Measurements from ENCODE around the gene WNT3A. TPM values are rescaled to one million over a fixed set of nuclear protein-coding genes. Genes with fewer than 3 reads are reported as not detected.

The WNT3A gene, protein sequence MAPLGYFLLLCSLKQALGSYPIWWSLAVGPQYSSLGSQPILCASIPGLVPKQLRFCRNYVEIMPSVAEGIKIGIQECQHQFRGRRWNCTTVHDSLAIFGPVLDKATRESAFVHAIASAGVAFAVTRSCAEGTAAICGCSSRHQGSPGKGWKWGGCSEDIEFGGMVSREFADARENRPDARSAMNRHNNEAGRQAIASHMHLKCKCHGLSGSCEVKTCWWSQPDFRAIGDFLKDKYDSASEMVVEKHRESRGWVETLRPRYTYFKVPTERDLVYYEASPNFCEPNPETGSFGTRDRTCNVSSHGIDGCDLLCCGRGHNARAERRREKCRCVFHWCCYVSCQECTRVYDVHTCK
- 0.02 to 0.03 TPM in 2 of 5 replicates, not detected in the others for total RNA-seq (2022; extraction: Qiagen RNA extraction)

GRCh38 chr1:228006786-228007048 lies at the start of gene WNT3A:
Gene WNT3A (plus strand): TSS chr1:228006998. CDS start chr1:228007129, 131 bp downstream.

DNA sequence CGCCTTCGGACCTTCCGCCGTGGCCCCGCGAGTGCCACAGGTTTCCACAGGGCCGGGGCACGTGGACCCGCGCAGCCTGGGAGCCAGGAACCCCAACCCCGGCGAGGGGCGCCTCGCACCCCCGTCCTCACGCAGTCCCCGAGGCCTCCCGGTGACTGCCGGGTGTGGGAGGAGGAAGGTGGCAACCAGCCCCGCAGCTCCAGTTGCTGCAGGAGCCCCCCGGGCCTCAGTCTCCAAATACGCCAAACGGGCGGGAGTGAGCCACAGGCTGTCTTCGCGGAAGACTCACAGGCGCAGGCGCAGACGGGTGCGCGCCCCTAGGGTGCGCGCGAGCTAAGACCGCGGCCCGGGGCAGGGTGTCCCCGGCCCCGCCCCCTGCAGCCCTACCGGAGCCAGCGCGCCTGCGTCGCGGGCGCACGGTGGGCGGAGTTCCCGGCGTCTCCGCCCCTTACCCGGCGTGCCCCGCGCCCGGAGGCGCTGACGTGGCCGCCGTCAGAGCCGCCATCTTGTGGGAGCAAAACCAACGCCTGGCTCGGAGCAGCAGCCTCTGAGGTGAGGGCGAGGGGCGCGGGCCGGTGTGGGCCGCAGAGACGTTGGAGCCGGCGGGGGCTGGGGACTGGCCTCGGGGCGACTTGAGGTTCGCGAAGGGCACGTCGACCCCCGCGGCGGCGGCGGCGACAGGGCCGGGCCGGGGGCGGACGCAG lies 75.6 kb downstream of the WNT3A start, which contains the start of gene ARF1:
Gene ARF1, plus strand, starts transcription at position 495 of the 704 bp plus-strand sequence. CDS start 14,407 bp downstream, outside the sequence.

GRCh38 chr1:228102791-228103620 lies 96.2 kb downstream of the WNT3A start, which contains the start of gene C1orf35:
Gene C1orf35 (minus strand): TSS chr1:228103325. CDS start chr1:228103227, 98 bp downstream.

GRCh38 chr1:228109073-228109961 lies 102.5 kb downstream of the WNT3A start, which contains the start of gene MRPL55:
Gene MRPL55 (minus strand): TSS chr1:228109299. CDS start chr1:228108260, 1,039 bp downstream.

Other genes with a start within 250 kb of the WNT3A start
- gene PRSS38, start 191.3 kb upstream of the WNT3A start, total RNA-seq (2022; extraction: Qiagen RNA extraction), result not detected in 5 replicates
- gene WNT9A, start 59.1 kb upstream of the WNT3A start, total RNA-seq (2022; extraction: Qiagen RNA extraction), result 6.5 to 10.7 TPM (median 8.7 TPM) in 5 replicates
- gene ARF1, start 75.7 kb downstream of the WNT3A start, total RNA-seq (2022; extraction: Qiagen RNA extraction), result 383 to 456 TPM (median 450 TPM) in 5 replicates
- 28.4 to 39.8 TPM (median 38.3 TPM) in 5 replicates for gene C1orf35, start 96.3 kb downstream of the WNT3A start, total RNA-seq (2022; extraction: Qiagen RNA extraction)
- gene MRPL55, start 102.3 kb downstream of the WNT3A start, total RNA-seq (2022; extraction: Qiagen RNA extraction), result 64.4 to 94.2 TPM (median 90.6 TPM) in 5 replicates
- gene GUK1, start 133.3 kb downstream of the WNT3A start, total RNA-seq (2022; extraction: Qiagen RNA extraction), result 114 to 161 TPM (median 158 TPM) in 5 replicates
- 0.20 to 0.64 TPM (median 0.49 TPM) in 5 replicates for gene GJC2, start 142.9 kb downstream of the WNT3A start, total RNA-seq (2022; extraction: Qiagen RNA extraction)
- gene IBA57, start 158.8 kb downstream of the WNT3A start, total RNA-seq (2022; extraction: Qiagen RNA extraction), result 2.9 to 6.8 TPM (median 5.6 TPM) in 5 replicates
- 3.6 to 6.4 TPM (median 5.8 TPM) in 5 replicates for gene OBSCN, start 201.0 kb downstream of the WNT3A start, total RNA-seq (2022; extraction: Qiagen RNA extraction)